HuH-7 (cell line): Measurements from ENCODE around the gene LKAAEAR1.

ENCODE experiments used
- DNase-seq: peaks from one replicate; pipeline ENCODE4 v3.0.0; 2011; ENCODE audit warnings: low spot score

The LKAAEAR1 gene

GRCh38 chr20:64110411-64111068, 26.3 kb upstream of the LKAAEAR1 start:
- DNase-seq, result no peak

GRCh38 chr20:64109831-64110391, 25.7 kb upstream of the LKAAEAR1 start:
- DNase-seq, result no peak

GRCh38 chr20:64108731-64109681, 24.8 kb upstream of the LKAAEAR1 start:
- no peak for DNase-seq

GRCh38 chr20:64107736-64108457, 23.7 kb upstream of the LKAAEAR1 start:
- no peak for DNase-seq

- no peak for DNase-seq
Observed at GRCh38 chr20:64106981-64107735, 23.0 kb upstream of the LKAAEAR1 start, which contains the start of gene NPBWR2. Gene NPBWR2 (minus strand): TSS chr20:64107565. CDS start chr20:64106831, 734 bp downstream.

- no peak for DNase-seq
Observed at GRCh38 chr20:64106435-64106961, 22.3 kb upstream of the LKAAEAR1 start.

- DNase-seq, result no peak
Observed at GRCh38 chr20:64105846-64106434, 21.7 kb upstream of the LKAAEAR1 start.

- DNase-seq, result no peak
Observed at GRCh38 chr20:64104667-64105451, 20.7 kb upstream of the LKAAEAR1 start.

- DNase-seq, result no peak
Observed at GRCh38 chr20:64103871-64104666, 19.9 kb upstream of the LKAAEAR1 start.

- peak; percentile 78 for DNase-seq
Observed at GRCh38 chr20:64102647-64103354, 18.6 kb upstream of the LKAAEAR1 start.

- DNase-seq, result peak; percentile 98
Observed at GRCh38 chr20:64101731-64102621, 17.8 kb upstream of the LKAAEAR1 start.

- no peak for DNase-seq
Observed at GRCh38 chr20:64100946-64101688, 16.9 kb upstream of the LKAAEAR1 start.

- DNase-seq, result no peak
Observed at GRCh38 chr20:64100566-64100888, 16.3 kb upstream of the LKAAEAR1 start.

GRCh38 chr20:64099880-64100565, 15.8 kb upstream of the LKAAEAR1 start:
- DNase-seq, result no peak

GRCh38 chr20:64099086-64099786, 15.0 kb upstream of the LKAAEAR1 start:
- no peak for DNase-seq
